ENCODE results near the gene MGAT4B.

DNA sequence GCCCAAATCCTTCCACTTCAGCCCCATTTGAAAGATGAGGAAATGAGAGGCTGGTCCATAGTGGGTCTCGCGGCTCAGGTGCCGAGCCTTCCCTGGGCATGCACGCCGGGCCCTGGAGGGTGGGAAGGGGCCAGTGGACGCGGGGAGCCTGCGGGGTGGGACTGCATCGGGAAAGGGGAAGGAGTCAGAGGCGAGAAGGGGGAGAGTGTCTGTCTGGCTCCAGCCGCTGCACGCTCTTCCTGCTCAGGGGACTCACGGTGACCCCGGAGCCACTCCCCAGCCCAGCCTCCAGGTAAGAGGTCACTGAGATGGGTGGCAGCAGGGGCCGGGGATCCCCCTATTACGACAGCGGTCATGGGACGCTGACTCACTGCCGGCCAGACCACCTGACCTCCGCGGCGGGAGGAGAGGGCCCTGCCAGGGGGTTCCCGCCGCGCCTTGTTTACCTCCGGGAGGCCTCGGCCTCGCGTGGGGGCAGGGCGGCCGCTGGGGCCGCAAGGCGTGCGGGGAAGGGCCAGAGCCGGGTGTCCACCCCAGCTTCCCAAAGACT, 12.2 kb upstream of the MGAT4B start:
- peak; percentile 13 for TF ChIP-seq POLR2A (IDR thresholded peaks at IDR 0.05)
- TF ChIP-seq, protein P1, sequence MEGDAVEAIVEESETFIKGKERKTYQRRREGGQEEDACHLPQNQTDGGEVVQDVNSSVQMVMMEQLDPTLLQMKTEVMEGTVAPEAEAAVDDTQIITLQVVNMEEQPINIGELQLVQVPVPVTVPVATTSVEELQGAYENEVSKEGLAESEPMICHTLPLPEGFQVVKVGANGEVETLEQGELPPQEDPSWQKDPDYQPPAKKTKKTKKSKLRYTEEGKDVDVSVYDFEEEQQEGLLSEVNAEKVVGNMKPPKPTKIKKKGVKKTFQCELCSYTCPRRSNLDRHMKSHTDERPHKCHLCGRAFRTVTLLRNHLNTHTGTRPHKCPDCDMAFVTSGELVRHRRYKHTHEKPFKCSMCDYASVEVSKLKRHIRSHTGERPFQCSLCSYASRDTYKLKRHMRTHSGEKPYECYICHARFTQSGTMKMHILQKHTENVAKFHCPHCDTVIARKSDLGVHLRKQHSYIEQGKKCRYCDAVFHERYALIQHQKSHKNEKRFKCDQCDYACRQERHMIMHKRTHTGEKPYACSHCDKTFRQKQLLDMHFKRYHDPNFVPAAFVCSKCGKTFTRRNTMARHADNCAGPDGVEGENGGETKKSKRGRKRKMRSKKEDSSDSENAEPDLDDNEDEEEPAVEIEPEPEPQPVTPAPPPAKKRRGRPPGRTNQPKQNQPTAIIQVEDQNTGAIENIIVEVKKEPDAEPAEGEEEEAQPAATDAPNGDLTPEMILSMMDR (IDR thresholded peaks at IDR 0.05): no peak
